HG03439 (cell line): ENCODE data around the gene PKD1.
"Not testable (repeated sequence)": the region's sequence is repeated elsewhere in the genome, so short reads cannot be mapped to it uniquely, and the experiment has no call there.

Experiments used
- ATAC-seq: cut with Tn5 transposase; IDR thresholded peaks from one replicate; pipeline ENCODE4 v1.9.1; 2021; ENCODE audit warnings: mild to moderate bottlenecking, moderate library complexity; ENCODE audit not compliant: unreplicated experiment

The PKD1 gene

GRCh38 chr16:2126161-2126743 is 9.4 kb downstream of the PKD1 start:
- not testable (repeated sequence) for ATAC-seq

GRCh38 chr16:2125609-2126008 is 10.1 kb downstream of the PKD1 start:
- not testable (repeated sequence) for ATAC-seq

- ATAC-seq = not testable (repeated sequence)
These were observed 10.8 kb downstream of the PKD1 start for GRCh38 chr16:2124694-2125444.

GRCh38 chr16:2124377-2124693 is 11.4 kb downstream of the PKD1 start:
- not testable (repeated sequence) for ATAC-seq

GRCh38 chr16:2123706-2124376 is 11.9 kb downstream of the PKD1 start:
- not testable (repeated sequence) for ATAC-seq

- not testable (repeated sequence) for ATAC-seq
These were observed 12.6 kb downstream of the PKD1 start for GRCh38 chr16:2122934-2123683.

- no peak for ATAC-seq
These were observed 13.3 kb downstream of the PKD1 start for GRCh38 chr16:2122429-2122828.

GRCh38 chr16:2121853-2122252 is 13.8 kb downstream of the PKD1 start:
- no peak for ATAC-seq

- not testable (repeated sequence) for ATAC-seq
These were observed 14.4 kb downstream of the PKD1 start for GRCh38 chr16:2121325-2121724.

- not testable (repeated sequence) for ATAC-seq
These were observed 17.6 kb downstream of the PKD1 start for GRCh38 chr16:2117960-2118722.

GRCh38 chr16:2117341-2117740 is 18.4 kb downstream of the PKD1 start:
- not testable (repeated sequence) for ATAC-seq

GRCh38 chr16:2116428-2116827 is 19.3 kb downstream of the PKD1 start:
- not testable (repeated sequence) for ATAC-seq

- ATAC-seq = no peak
These were observed 20.1 kb downstream of the PKD1 start for GRCh38 chr16:2115591-2115973.

GRCh38 chr16:2114885-2115590 is 20.7 kb downstream of the PKD1 start:
- ATAC-seq = not testable (repeated sequence)

GRCh38 chr16:2114225-2114624 is 21.5 kb downstream of the PKD1 start:
- ATAC-seq = not testable (repeated sequence)

- not testable (repeated sequence) for ATAC-seq
These were observed 23.1 kb downstream of the PKD1 start for GRCh38 chr16:2112539-2113106.

GRCh38 chr16:2111412-2112335 is 24.0 kb downstream of the PKD1 start:
- not testable (repeated sequence) for ATAC-seq

GRCh38 chr16:2111009-2111353 is 24.7 kb downstream of the PKD1 start:
- not testable (repeated sequence) for ATAC-seq
